ENCODE data around the gene RFC4.

DNA sequence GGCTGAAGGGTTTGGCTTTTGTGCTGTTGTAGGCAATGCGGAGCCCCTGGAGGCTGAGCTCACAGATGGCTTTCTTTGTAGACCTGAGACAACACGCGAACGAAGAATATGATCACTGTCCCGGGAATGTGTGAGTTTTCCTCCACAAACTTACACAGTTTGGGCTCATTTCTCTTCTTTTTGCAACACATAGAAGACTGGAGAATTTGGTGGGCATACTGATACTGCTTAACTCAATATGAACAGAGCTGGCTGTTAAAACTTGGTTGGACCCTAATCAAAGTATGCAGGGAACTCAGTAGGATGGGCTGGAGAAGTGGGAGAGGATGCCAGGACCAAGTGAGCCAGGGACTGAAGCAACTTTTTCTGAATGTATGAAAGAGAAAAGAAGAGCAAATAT is 12.2 kb upstream of the RFC4 start:
- TF ChIP-seq, protein P1, sequence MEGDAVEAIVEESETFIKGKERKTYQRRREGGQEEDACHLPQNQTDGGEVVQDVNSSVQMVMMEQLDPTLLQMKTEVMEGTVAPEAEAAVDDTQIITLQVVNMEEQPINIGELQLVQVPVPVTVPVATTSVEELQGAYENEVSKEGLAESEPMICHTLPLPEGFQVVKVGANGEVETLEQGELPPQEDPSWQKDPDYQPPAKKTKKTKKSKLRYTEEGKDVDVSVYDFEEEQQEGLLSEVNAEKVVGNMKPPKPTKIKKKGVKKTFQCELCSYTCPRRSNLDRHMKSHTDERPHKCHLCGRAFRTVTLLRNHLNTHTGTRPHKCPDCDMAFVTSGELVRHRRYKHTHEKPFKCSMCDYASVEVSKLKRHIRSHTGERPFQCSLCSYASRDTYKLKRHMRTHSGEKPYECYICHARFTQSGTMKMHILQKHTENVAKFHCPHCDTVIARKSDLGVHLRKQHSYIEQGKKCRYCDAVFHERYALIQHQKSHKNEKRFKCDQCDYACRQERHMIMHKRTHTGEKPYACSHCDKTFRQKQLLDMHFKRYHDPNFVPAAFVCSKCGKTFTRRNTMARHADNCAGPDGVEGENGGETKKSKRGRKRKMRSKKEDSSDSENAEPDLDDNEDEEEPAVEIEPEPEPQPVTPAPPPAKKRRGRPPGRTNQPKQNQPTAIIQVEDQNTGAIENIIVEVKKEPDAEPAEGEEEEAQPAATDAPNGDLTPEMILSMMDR (conservative IDR thresholded peaks at IDR 0.05; ENCODE audit: low read depth in 2 of 2), result no peak
- TF ChIP-seq POLR2AphosphoS5 (IDR thresholded peaks at IDR 0.05; ENCODE audit: low read depth), result no peak
